A549 (cell line): ENCODE measurements around the gene BMX. TPM values are rescaled to one million over a fixed set of nuclear protein-coding genes. Genes with fewer than 3 reads are reported as not detected.

Experiments
- ATAC-seq, 2 experiments: fragments of 200-7000 bp in 1 of 2; fragments of >200 bp in 1 of 2; cut with Nextera tagmentation in 1 of 2; cut with Tn5 transposase in 1 of 2; 3 replicates each; pipeline versions ENCODE4 v1.8.0 to v1.9.1; 2018 to 2020; ENCODE audit warnings: mild to moderate bottlenecking in 1 of 2, moderate library complexity in 1 of 2
- CTCF ChIA-PET: fragments of 300-600 bp; sonication (Branson Sonifier 250); formaldehyde crosslinking; extraction: SDS; loops from one replicate; lab custom pipeline; 2021; ENCODE audit warnings: antibody characterized with exemption, inconsistent platforms; lab: Yijun Ruan, JAX
- POLR2A ChIA-PET: fragments of 350-600 bp; formaldehyde crosslinking; extraction: SDS; loops from one replicate; lab custom pipeline; 2021; ENCODE audit warnings: antibody characterized with exemption, inconsistent platforms; lab: Yijun Ruan, JAX
- DNase-seq, 2 experiments: peaks; one replicate each; pipeline versions ENCODE4 v3.0.0 to v3.0.0-alpha.2; 2011 to 2016; ENCODE audit warnings: low read depth in 1 of 2, low spot score in 1 of 2
- FAIRE-seq: peaks from 2 replicates; lab custom pipeline; 2011; peaks lifted over from hg19 to GRCh38; lab: Jason Lieb, UNC
- H3K27ac ChIP-seq, 2 experiments: fragments of >200 bp; sonication (Bioruptor Twin); formaldehyde crosslinking; 3 replicates each; pipeline ENCODE4 v1.5.1; 2016 to 2017
- H3K4me1 ChIP-seq: fragments of >200 bp; sonication (Bioruptor Twin); formaldehyde crosslinking; 3 replicates; pipeline ENCODE4 v1.6.1; 2016
- H3K4me2 ChIP-seq: fragments of >200 bp; sonication (Bioruptor Twin); formaldehyde crosslinking; 3 replicates; pipeline ENCODE4 v1.6.1; 2016
- H3K4me3 ChIP-seq: fragments of >200 bp; sonication (Bioruptor Twin); formaldehyde crosslinking; 3 replicates; pipeline ENCODE4 v1.5.1; 2016
- H3K9me3 ChIP-seq: fragments of >200 bp; sonication (Bioruptor Twin); formaldehyde crosslinking; 3 replicates; pipeline ENCODE4 v1.6.1; 2016
- CBX8 ChIP-seq: fragments of 200-600 bp; sonication (generic); IDR thresholded peaks from 2 replicates; pipeline ENCODE4 v1.6.1; 2016
- CHD2 ChIP-seq: fragments of 150-350 bp; IDR thresholded peaks from 2 replicates; pipeline ENCODE4 v1.6.1; 2014; ENCODE audit warnings: low read length; ENCODE audit not compliant: partially characterized antibody
- CHD4 ChIP-seq: fragments of 200-600 bp; sonication (generic); IDR thresholded peaks from 2 replicates; pipeline ENCODE4 v1.6.1; 2016; ENCODE audit warnings: antibody characterized with exemption, mild to moderate bottlenecking, borderline replicate concordance
- CTCF ChIP-seq: fragments of >200 bp; sonication (Bioruptor Twin); formaldehyde crosslinking; IDR thresholded peaks from 3 replicates; pipeline ENCODE4 v1.5.1; 2016
- E2F6 ChIP-seq: IDR thresholded peaks from 2 replicates; pipeline ENCODE4 v1.6.1; 2012; ENCODE audit warnings: low read depth, borderline replicate concordance
- ELK1 ChIP-seq: fragments of 150-350 bp; IDR thresholded peaks from 2 replicates; pipeline ENCODE4 v1.6.1; 2014; ENCODE audit warnings: low read depth, mild to moderate bottlenecking, low read length
- FOSL2 ChIP-seq, 2 experiments: fragments of 450-650 bp in 1 of 2; fragments of >200 bp in 1 of 2; sonication (Bioruptor Twin) in 1 of 2; formaldehyde crosslinking; IDR thresholded peaks; 2 replicates each; pipeline versions ENCODE4 v1.5.0 to v1.6.1; 2016 to 2020; ENCODE audit warnings: mild to moderate bottlenecking in 1 of 2, moderate library complexity in 1 of 2
- HEYL ChIP-seq: fragments of 250-450 bp; sonication (Bioruptor Pico); IDR thresholded peaks from 2 replicates; pipeline ENCODE4 v1.8.0; 2021; ENCODE audit warnings: mild to moderate bottlenecking, moderate library complexity
- HMGXB4 ChIP-seq: fragments of 250-450 bp; sonication (Bioruptor Pico); IDR thresholded peaks from 2 replicates; pipeline ENCODE4 v1.5.0; 2021; ENCODE audit warnings: mild to moderate bottlenecking, moderate library complexity, borderline replicate concordance
- HOXA7 ChIP-seq: fragments of 250-450 bp; sonication (Bioruptor Pico); IDR thresholded peaks from 2 replicates; pipeline ENCODE4 v1.5.0; 2020; ENCODE audit warnings: mild to moderate bottlenecking, moderate library complexity
- HOXB5 ChIP-seq: fragments of 250-450 bp; sonication (Bioruptor Pico); IDR thresholded peaks from 2 replicates; pipeline ENCODE4 v1.5.0; 2020; ENCODE audit warnings: mild to moderate bottlenecking, moderate library complexity
- KDM1A ChIP-seq: fragments of 200-600 bp; sonication (generic); IDR thresholded peaks from 2 replicates; pipeline ENCODE4 v1.6.1; 2016; ENCODE audit warnings: low read depth, mild to moderate bottlenecking
- MAFK ChIP-seq: fragments of 450-650 bp; IDR thresholded peaks from 2 replicates; pipeline ENCODE4 v1.6.1; 2014; ENCODE audit not compliant: partially characterized antibody
- MYC ChIP-seq: IDR thresholded peaks from 2 replicates; pipeline ENCODE4 v1.6.1; 2012; ENCODE audit warnings: mild to moderate bottlenecking, inconsistent platforms, low read length, improper control_type of control experiment, borderline replicate concordance
- NFE2L2 ChIP-seq: fragments of 150-350 bp; conservative IDR thresholded peaks from 2 replicates; pipeline ENCODE4 v1.6.1; 2014; ENCODE audit warnings: low read length
- NR3C1 ChIP-seq: fragments of >200 bp; sonication (Bioruptor Twin); formaldehyde crosslinking; IDR thresholded peaks from 3 replicates; pipeline ENCODE4 v1.6.1; 2017
- PHF8 ChIP-seq: fragments of 200-600 bp; sonication (generic); IDR thresholded peaks from 2 replicates; pipeline ENCODE4 v1.6.1; 2016; ENCODE audit warnings: low read depth, mild to moderate bottlenecking, antibody characterized with exemption, moderate library complexity, borderline replicate concordance
- REST ChIP-seq: fragments of 200-600 bp; sonication (generic); IDR thresholded peaks from 2 replicates; pipeline ENCODE4 v1.6.1; 2016; ENCODE audit warnings: antibody characterized with exemption, mild to moderate bottlenecking, moderate library complexity
- RNF2 ChIP-seq: fragments of 200-600 bp; sonication (generic); IDR thresholded peaks from 2 replicates; pipeline ENCODE4 v1.6.1; 2016; ENCODE audit warnings: low read depth, mild to moderate bottlenecking, antibody characterized with exemption, moderate library complexity, borderline replicate concordance
- SREBF2 ChIP-seq: fragments of 450-650 bp; IDR thresholded peaks from 2 replicates; pipeline ENCODE4 v1.6.1; 2014; ENCODE audit warnings: mild to moderate bottlenecking, moderate library complexity
- ZFP36 ChIP-seq: fragments of 450-650 bp; IDR thresholded peaks from 2 replicates; pipeline ENCODE4 v1.6.1; 2014; ENCODE audit warnings: borderline replicate concordance; ENCODE audit not compliant: partially characterized antibody
- WGBS: methylation state at CpG from one replicate; pipeline ENCODE4 v1.1.6; 2017; ENCODE audit errors: missing lambda C conversion rate; 5-methylcytosine and 5-hydroxymethylcytosine counted together
- polyA plus RNA-seq, 4 experiments: library from polyadenylated mRNA; depleted of rRNA in 3 of 4; stranded (reverse); fragments of >200 nt; fragmentation: RNase III in 1 of 4; extraction: RNeasy Plus Mini Kit Qiagen cat#74134 plus additional on column Dnase treatment in 1 of 4; gene quantifications; 2 replicates in 3 of 4; 3 replicates in 1 of 4; pipeline ENCODE4 v1.2.3, GENCODE V29; 2011 to 2017

BMX gene
- polyA plus RNA-seq, 2 of the 4 experiments (the other 2 are of a cell fraction), result not detected

- 44% methylated on average over 3 of the region's 3 CpGs for WGBS
- ChIA-PET CTCF (no interaction called here), POLR2A (no interaction called here)
- no peak for DNase-seq
- H3K9me3 ChIP-seq, result no peaks in the 10 kb centered on the region
- TF ChIP-seq E2F6 (no peak), CHD4 (no peak), HMGXB4 (CRISPR knock-in tag) (no peak)
- H3K4me3 ChIP-seq, result no peak overlapping the region
- no peak overlapping the region for H3K27ac ChIP-seq
- H3K4me1 ChIP-seq, result no peaks in the 10 kb centered on the region
- H3K4me2 ChIP-seq, result no peak overlapping the region
- no peak for ATAC-seq
- FAIRE-seq, result no peak
These were observed 4.5 kb downstream of the BMX start for GRCh38 chrX:15505101-15505500.

- CTCF ChIA-PET, result interaction anchor here (1.2 to 1.5 kb wide), 2 partner anchors 8 to 17 kb away, joined by 3 to 4 read pairs; no protein-coding TSS in a partner anchor
- ATAC-seq, result no peak
- no peak for TF ChIP-seq HEYL (CRISPR knock-in tag)
- no peak for TF ChIP-seq KDM1A
- no peak for TF ChIP-seq FOSL2 (IDR thresholded peaks at IDR 0.05)
- TF ChIP-seq FOSL2 (CRISPR knock-in tag; IDR thresholded peaks at IDR 0.05), result no peak
- TF ChIP-seq MYC, result no peak
- no peak for TF ChIP-seq MAFK
- TF ChIP-seq CTCF, result no peak
- no peak for TF ChIP-seq HOXA7
- no peak for TF ChIP-seq HOXB5 (CRISPR knock-in tag)
- no peak for TF ChIP-seq NFE2L2
- TF ChIP-seq NR3C1, result no peak
- TF ChIP-seq CBX8, result no peak
- no peak for TF ChIP-seq CHD4
- TF ChIP-seq SREBF2, result no peak
- no peak for TF ChIP-seq HMGXB4 (CRISPR knock-in tag)
- no peak for TF ChIP-seq RNF2
- no peak for TF ChIP-seq CHD2
- TF ChIP-seq PHF8, result no peak
- TF ChIP-seq REST, result no peak
- TF ChIP-seq ELK1, result no peak
- TF ChIP-seq ZFP36, result no peak
- TF ChIP-seq, all 56 proteins: peak for 0
- no peak overlapping the region for H3K4me3 ChIP-seq
- H3K4me1 ChIP-seq, result no peaks in the 10 kb centered on the region
- FAIRE-seq (peak; percentile 46), DNase-seq (no peak)
- no peaks in the 10 kb centered on the region for H3K9me3 ChIP-seq
- POLR2A ChIA-PET, result no interaction called here
- H3K27ac ChIP-seq, result no peak overlapping the region
- 92% methylated on average over 5 of the region's 5 CpGs for WGBS
- H3K4me2 ChIP-seq, result no peak overlapping the region
These were observed 6.4 kb downstream of the BMX start for GRCh38 chrX:15507005-15507404.
